Adrenal gland (tissue), 5 donors: ENCODE measurements around the gene DOCK10.

Experiments
- POLR2A ChIP-seq, 2 donors: fragments of 450-650 bp; IDR thresholded peaks; one replicate each; pipeline ENCODE4 v1.6.1; 2017; ENCODE audit warnings: antibody characterized with exemption in 2 of 2, mild to moderate bottlenecking in 2 of 2, moderate library complexity in 1 of 2
- TF ChIP-seq, protein P1 (sequence below), 6 experiments: fragments of 450-650 bp in 4 of 6; fragments of 200-600 bp in 2 of 6; sonication (generic) in 1 of 6; IDR thresholded peaks; 1 replicate in 5 of 6; 2 replicates in 1 of 6; pipeline versions ENCODE4 v1.5.1 to v1.8.0; 2016 to 2021; ENCODE audit warnings: antibody characterized with exemption in 6 of 6, mild to moderate bottlenecking in 2 of 6, moderate library complexity in 1 of 6
- donor health status: DM: no; HTN: no; CAD: no.

DNA sequence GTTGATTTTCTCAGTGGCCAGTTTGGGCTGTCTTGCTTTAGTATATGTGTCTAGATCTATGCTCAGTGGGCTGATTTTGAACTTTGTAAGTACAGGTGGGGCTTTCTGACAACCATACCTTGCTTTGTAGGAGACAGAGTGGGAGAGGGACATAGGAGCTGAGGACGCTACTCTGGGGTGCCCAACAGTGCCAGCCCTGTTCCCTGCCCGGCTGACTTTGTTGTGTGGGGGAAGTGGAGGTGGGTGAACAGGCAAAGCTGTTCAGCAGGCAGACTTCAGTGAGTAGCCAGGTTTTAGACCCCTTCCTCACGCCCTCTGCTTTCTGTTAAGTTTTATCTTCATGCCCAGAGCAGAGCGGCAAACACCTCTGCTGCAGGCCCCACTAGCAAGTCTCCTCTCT lies 44.2 kb upstream of the DOCK10 start:
- TF ChIP-seq, protein P1, sequence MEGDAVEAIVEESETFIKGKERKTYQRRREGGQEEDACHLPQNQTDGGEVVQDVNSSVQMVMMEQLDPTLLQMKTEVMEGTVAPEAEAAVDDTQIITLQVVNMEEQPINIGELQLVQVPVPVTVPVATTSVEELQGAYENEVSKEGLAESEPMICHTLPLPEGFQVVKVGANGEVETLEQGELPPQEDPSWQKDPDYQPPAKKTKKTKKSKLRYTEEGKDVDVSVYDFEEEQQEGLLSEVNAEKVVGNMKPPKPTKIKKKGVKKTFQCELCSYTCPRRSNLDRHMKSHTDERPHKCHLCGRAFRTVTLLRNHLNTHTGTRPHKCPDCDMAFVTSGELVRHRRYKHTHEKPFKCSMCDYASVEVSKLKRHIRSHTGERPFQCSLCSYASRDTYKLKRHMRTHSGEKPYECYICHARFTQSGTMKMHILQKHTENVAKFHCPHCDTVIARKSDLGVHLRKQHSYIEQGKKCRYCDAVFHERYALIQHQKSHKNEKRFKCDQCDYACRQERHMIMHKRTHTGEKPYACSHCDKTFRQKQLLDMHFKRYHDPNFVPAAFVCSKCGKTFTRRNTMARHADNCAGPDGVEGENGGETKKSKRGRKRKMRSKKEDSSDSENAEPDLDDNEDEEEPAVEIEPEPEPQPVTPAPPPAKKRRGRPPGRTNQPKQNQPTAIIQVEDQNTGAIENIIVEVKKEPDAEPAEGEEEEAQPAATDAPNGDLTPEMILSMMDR (IDR thresholded peaks at IDR 0.05) = no peak
- no peak for TF ChIP-seq POLR2A (IDR thresholded peaks at IDR 0.05)
